Effector CD8-positive, alpha-beta T cell (primary cell): ENCODE data around the gene ROBO2.

Source experiments
- DNase-seq: peaks from one replicate; lab custom pipeline; 2025; lab: John Stamatoyannopoulos, UW

The ROBO2 gene

DNA sequence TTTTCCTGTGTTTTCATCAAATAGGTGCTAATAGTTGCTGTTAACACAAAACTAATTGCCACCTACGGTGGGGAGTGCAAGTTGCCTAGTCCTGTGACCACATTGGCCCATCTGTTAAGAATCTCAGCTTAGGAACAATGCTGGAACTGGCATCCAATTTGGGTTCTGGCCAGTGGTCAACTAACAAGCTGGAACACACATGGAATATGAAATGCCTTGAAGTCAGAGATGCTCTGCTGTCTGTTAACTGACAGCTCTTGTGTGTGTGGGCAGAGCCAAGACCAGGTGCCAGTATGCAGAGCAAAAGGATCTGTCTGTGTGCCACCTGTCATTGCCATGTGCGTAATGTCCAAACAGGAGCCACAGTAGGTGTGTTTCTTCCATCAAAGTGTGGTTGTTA lies 460.8 kb downstream of the ROBO2 start:
- no peak for DNase-seq

- DNase-seq, result no peak
Measured at GRCh38 chr3:77506384-77506783, 466.5 kb downstream of the ROBO2 start.

DNA sequence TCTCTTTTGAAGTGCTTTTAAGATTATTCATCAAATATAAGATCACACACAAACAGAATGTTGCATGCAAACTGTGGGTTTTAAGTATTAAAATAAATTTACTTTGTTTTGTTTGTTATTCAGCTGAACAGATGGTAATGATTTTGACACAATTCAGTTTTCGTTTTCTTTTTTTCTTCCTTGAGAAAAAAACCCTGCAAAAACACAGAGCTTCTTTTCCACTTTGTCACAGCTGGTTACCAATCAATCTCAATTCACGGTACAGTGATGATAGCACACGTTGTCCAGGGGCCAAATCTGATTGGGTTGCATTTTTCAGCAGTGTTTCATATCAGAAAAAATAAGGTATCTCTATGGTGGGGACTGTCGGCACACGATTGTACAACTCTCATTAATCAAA lies 473.6 kb downstream of the ROBO2 start:
- DNase-seq, result no peak

DNA sequence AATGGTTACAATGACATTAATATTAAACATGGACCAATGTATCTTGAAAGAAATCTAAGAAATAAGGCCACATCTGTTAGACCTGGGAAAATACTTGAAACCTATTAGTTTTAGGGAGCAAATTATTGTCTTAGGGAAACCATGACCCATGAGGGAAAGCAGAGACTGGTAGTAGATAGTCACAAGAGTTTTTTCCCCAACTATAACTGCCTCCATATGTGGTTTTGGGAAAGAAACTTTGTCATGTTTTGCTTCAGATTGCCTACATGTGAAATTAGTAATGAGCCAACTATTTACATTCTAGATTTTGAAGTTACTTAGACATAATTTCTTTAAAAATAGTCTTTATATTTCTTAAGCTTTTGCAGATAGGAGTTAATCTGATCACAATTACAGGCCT lies 474.9 kb downstream of the ROBO2 start:
- no peak for DNase-seq

DNA sequence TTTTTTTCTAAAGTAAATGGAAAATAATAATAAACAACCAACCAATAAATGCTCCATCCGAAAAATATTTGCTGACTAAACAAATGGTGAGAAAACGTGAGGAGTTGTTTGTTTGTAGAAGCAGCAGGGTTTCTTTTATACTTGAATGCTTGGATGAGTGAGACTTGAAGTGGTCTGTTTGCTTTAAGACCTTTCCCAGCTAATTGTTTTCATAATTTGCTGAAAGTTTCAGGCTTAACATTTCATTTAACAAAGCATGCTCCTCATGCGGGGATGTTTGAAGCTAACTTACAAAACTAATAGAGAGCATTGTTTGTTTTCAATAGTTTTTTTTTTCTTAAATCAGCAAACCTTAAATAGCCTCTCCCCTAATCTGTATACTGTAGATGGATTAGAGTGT lies 484.6 kb downstream of the ROBO2 start:
- DNase-seq, result no peak

DNA sequence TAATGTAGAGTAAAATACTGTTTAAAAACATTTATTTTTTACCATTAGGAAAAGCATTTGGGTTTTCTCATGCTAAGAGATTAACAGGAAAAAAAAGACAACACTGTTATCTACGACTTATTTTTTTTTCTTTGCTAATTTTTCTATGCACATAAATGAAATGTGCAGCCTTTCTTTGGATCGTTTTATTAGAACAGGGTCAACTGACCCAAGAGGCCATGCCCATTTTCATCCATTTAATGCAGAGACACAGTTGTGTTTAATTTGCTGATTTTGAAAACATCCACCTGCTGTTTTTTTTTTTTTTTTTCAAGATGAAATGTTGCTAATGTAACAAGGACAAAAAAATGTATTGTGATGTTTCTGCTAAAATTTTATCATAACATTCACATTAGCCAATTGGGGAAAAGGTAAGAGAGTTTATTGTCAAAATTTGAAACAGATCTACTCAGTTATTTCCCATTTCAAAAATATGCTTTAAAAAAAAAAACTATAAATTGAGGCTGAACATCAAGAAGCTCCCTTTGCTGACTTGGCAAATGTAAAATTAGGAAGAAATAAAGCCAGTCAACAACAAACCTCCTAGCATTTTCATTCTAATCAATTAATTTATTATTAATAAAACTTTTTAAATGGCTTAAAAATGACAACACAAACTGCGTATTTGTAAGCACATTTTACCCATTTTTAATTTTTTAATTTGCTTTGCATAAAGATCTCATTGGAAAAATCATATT lies 485.2 kb downstream of the ROBO2 start:
- no peak for DNase-seq

DNA sequence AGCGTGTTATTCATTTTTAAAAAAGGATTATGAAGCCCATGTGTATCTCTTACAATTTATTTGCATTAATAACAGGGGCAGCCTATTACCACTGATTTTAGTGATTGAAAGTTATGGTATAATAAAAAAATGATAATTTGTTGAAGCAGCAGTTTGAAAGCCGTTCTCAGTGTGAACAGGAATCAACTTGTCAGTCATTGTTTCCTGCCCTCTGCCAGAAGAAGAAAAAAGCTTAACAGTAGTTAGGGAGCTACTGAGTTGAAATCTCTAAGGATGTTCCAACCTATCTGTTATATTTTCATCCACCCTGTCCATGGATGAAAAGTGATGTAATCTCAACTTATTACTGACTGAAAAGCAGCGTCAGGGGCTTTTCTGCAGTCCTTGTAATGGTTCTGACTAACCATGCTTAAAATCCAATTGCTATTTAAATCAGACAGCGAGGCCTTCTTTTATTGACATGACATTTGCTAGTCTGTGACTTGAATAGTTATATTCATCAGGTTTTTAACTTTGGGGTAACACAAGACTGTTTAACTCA lies 486.7 kb downstream of the ROBO2 start:
- DNase-seq, result no peak

GRCh38 chr3:77529522-77529921 lies 489.6 kb downstream of the ROBO2 start:
- no peak for DNase-seq

DNA sequence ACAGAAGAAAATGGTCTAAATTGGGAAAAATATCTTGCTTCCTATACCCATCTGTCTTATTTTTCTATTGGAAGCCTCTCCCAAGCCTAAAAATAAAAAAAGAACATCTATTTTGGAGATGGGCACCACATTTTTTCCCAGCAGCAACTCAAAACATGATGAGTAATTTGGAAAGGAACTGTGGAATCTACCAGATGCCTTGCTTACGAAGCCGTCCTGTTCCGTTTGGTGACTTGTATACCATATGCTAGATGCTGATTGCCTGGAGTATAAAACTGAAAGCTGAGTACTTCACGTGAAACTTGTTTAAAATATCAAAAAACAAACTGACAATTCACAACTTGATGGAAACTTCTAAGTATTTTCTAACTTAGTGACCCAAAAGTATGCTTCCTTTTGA lies 491.0 kb downstream of the ROBO2 start:
- no peak for DNase-seq

DNA sequence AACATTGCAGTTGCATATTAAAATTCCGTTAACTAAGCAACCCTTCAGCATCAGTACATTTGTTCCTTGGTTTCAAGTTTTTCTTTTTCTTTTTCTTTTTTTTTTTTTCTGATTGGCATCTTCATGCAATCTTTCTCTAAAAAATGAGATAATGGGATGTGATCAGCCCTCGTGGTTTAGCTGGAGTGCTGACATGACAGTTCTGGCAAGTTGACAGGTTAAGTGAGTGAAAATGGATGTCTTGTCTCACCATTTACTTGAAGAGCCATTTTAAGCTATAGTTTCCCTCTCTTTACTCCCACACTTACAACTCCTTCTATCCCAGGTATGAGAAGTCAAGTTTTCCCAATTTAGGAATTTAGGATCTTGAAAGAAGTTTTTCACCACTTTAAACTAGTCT lies 495.2 kb downstream of the ROBO2 start:
- DNase-seq, result no peak

GRCh38 chr3:77536038-77536775 lies 496.3 kb downstream of the ROBO2 start:
- DNase-seq, result no peak

- no peak for DNase-seq
Measured at GRCh38 chr3:77539014-77539413, 499.1 kb downstream of the ROBO2 start.

DNA sequence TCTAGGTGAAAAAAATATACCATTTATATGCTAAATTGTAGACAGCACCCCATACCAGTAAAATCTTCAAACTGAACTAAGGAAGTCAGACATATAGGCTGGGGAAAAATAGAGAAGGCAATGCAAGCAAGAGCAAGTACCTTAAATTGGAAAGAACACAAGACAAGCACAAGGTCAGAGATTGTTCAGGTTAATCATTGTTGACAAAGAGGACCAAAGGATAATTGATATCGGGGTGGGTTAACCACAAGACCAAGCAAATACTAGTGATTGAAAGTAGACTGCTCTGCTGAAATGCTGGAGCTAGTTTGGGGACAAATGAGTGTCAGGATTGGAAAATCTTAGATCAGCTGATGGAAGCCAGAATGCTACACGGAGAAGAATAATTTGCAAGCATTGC lies 499.8 kb downstream of the ROBO2 start:
- DNase-seq, result no peak

GRCh38 chr3:77541203-77541922 lies 501.5 kb downstream of the ROBO2 start:
- no peak for DNase-seq

- no peak for DNase-seq
Measured at GRCh38 chr3:77546246-77546645, 506.3 kb downstream of the ROBO2 start.

DNA sequence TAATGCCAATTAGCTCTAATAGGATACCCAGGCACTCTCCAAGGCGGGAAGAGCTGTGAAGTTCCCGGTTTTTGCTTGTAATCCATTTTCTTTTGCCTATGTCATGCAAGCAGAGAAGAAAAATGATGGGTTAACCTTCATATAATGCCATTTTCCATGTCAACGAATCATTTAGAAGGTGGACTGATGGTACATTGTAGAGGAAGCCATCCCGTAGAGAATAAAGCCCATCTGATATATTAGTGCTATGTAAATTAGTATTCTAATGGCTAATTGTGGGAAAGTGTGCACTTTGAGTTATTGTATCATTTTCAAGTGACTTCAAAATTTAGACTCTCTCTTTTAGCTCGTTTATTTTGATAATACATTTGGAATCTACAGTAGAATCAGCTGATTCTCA lies 509.1 kb downstream of the ROBO2 start:
- no peak for DNase-seq

DNA sequence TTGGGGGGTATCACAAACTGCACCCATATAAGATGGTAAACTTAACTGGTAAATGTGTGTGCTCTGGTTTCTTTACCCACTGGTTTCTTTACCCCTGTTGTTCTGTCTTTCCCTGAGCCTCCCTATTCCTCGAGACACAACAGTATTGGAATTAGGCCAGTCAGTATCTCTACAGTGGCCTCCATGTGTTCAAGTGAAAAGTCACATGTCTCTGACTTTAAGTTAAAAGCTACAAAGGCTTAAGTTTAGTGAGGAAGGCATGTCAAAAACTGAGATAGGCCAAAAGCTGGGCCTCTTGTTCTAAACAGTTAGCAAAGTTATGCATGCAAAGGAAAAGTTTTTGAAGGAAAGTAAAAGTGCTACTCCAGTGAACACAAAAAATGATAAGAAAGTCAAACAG lies 513.3 kb downstream of the ROBO2 start:
- DNase-seq, result no peak

DNA sequence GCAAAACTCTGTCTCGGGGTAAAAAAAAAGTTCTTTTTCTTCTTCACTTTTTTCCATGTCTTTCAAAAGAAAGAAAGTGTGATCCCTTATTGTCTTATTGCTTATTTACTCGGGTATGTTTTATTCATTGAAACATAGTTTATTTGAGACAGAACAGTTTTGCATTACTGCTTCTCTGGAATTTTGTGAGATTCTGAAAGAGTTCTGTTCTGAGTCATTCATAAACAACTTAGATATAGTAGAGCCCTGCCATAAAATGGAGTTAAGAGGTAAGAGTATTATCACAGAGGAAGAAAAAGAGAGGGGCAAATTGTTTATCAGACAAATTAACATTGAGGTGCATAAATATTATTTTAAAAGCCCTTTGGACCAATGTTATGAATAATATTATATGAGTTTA lies 522.2 kb downstream of the ROBO2 start:
- DNase-seq, result no peak

- DNase-seq, result no peak
Measured at GRCh38 chr3:77563012-77563411, 523.1 kb downstream of the ROBO2 start.

DNA sequence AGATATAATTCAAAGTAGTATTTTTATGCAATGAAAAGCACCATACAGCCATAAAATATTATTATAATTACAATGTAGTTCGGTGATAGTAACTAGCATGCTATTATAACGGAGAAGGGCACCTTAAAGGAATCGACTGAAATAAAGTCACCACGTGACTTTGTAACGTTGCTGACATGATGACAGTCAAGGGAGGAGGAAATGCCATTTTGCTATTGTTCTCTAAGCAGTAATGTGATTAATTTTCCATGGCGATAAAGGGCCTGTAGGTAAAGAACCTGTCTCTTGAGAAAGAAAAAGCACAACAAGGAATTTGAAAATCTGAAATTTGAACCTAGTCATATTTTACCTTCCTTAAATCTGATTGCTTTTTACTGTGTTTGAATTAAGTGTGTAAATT lies 526.2 kb downstream of the ROBO2 start:
- DNase-seq, result no peak

GRCh38 chr3:77571971-77572715 lies 532.2 kb downstream of the ROBO2 start:
- DNase-seq, result no peak

- no peak for DNase-seq
Measured at GRCh38 chr3:77577264-77577663, 537.4 kb downstream of the ROBO2 start.
